GM18868 (cell line): ENCODE results near the gene ACAP2.

Experiments
- ATAC-seq: cut with Tn5 transposase; IDR thresholded peaks from one replicate; pipeline ENCODE4 v1.9.1; 2021; ENCODE audit warnings: mild to moderate bottlenecking, moderate library complexity; ENCODE audit not compliant: unreplicated experiment

The ACAP2 gene

DNA sequence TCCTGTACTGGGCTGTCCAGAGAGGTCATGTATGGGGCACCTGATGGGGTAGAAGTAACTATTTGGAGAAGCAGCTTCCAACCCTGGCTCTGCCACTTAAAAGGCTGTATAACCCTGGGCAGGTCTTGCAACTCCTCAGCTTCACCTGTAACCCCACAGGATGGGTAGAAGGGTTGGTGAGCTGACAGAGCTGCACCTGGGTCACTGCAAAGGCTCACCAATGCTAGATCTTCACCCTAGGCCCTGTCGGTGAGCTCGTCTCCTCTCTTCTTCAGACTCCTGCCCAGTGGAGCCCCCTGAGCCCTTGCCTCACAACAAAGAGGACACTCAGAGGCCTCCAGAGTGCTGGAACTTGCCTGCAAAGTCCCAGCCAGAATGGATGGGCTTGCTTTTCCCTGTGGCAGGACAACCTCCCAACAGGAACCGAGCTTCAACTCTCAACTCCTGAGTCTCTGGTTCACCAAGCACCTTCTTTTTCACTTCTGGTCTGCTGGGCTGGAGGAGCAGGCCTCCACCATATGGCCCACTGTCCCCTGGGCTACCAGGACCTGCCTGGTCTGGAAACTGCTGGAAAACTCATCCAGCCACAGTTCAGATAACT, 217.7 kb downstream of the ACAP2 start:
- ATAC-seq = no peak
